Omental fat pad (tissue), 4 donors: ENCODE results near the gene C11orf16. TPM values are rescaled to one million over a fixed set of nuclear protein-coding genes. Genes with fewer than 3 reads are reported as not detected.

Experiments used
- ATAC-seq: fragments of 150-250 bp; one replicate; pipeline ENCODE4 v1.9.1; 2016; ENCODE audit warnings: mild to moderate bottlenecking, moderate library complexity; ENCODE audit not compliant: low FRiP score
- DNase-seq: peaks from one replicate; pipeline ENCODE4 v3.0.0-alpha.2; 2019; ENCODE audit warnings: low spot score
- total RNA-seq, 4 donors: library from RNA; depleted of rRNA; stranded (reverse); fragments of >200 nt; gene quantifications; one replicate each; pipeline ENCODE4 v1.1.0, GENCODE V29; 2016
- TF ChIP-seq, protein P1 (sequence below), 3 donors: fragments of 450-650 bp; IDR thresholded peaks; one replicate each; pipeline ENCODE4 v1.5.1; 2016 to 2017; ENCODE audit warnings: antibody characterized with exemption in 3 of 3, mild to moderate bottlenecking in 3 of 3, moderate library complexity in 2 of 3

The C11orf16 gene
- total RNA-seq, 4 donors from 2014 or later = not detected

GRCh38 chr11:8964324-8965320, 31.9 kb upstream of the C11orf16 start, which contains the start of gene TMEM9B:
Gene TMEM9B, minus strand, starts transcription at chr11:8964442. Its CDS starts 129 bp downstream, at chr11:8964313.
- TF ChIP-seq, protein P1, sequence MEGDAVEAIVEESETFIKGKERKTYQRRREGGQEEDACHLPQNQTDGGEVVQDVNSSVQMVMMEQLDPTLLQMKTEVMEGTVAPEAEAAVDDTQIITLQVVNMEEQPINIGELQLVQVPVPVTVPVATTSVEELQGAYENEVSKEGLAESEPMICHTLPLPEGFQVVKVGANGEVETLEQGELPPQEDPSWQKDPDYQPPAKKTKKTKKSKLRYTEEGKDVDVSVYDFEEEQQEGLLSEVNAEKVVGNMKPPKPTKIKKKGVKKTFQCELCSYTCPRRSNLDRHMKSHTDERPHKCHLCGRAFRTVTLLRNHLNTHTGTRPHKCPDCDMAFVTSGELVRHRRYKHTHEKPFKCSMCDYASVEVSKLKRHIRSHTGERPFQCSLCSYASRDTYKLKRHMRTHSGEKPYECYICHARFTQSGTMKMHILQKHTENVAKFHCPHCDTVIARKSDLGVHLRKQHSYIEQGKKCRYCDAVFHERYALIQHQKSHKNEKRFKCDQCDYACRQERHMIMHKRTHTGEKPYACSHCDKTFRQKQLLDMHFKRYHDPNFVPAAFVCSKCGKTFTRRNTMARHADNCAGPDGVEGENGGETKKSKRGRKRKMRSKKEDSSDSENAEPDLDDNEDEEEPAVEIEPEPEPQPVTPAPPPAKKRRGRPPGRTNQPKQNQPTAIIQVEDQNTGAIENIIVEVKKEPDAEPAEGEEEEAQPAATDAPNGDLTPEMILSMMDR (IDR thresholded peaks at IDR 0.05) = no peak
- ATAC-seq = peak; percentile 93
- DNase-seq = peak; percentile 67

DNA sequence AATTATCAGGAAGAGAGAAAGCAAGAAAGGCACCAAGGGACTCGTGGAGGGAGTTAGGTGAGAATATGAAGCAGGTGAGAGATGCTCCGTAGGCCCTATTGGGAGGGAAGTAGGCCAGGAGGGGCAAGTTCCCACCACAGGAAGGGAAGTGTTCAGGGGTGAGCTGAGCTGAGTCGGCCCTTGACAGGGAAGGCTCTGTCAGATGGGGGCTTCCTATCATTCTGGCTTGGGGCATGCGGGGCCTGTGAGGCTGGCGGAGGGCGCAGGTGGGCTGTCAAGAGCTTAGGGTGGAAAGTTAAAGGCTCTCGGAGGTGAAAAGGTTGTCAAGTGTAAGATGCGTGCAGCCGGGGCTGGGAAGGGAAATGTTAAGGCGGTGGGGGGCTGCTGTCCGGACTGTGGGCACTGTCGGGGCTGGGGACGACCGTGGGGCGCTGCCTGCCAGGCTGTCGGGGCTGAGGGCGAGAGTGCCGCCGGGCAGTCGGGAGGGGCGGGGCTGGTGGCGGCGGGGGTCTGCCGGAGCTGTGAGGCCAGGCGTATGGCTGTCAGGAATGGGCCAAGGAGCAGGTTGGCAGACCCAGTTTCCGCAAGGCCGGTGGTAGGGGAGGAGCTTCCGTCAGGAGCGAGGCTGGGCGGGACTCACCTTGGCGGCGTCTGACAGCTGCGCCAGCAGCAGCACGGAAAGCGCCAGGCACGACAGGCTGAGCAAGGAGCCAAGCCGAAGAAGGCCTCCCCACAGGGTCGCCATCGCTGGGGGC, 31.0 kb upstream of the C11orf16 start:
- ATAC-seq (peak; percentile 79), DNase-seq (peak; percentile 36)
- TF ChIP-seq, protein P1 (IDR thresholded peaks at IDR 0.05) = no peak

DNA sequence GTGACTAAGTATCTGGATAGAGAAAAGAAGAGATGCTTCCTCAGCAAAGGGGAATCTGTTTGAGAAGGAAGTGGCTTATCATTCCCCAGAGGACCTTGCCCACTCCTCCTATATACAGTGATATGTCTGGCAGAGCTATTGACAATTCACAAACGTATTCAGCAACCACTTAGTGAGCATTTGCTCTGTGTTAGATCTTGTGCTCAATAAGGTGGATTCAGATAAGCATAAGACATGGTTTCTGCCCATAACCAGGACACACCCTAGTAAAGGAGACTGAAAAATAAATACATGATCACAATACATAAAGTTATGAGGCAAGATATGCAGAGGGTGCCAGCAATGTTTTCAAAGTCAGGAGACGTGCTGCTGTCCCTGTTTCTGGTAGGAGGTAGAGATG, 30.1 kb upstream of the C11orf16 start:
- DNase-seq (no peak), ATAC-seq (no peak)
- TF ChIP-seq, protein P1 (IDR thresholded peaks at IDR 0.05) = no peak

- TF ChIP-seq, protein P1 (IDR thresholded peaks at IDR 0.05) = no peak
- no peak for DNase-seq
- ATAC-seq = no peak
These were observed 28.7 kb upstream of the C11orf16 start for GRCh38 chr11:8961401-8961800.

GRCh38 chr11:8959546-8960166, 26.9 kb upstream of the C11orf16 start:
- ATAC-seq (no peak), DNase-seq (no peak)
- TF ChIP-seq, protein P1 (IDR thresholded peaks at IDR 0.05) = no peak

GRCh38 chr11:8956860-8957259, 24.1 kb upstream of the C11orf16 start:
- DNase-seq = no peak
- ATAC-seq = no peak
- TF ChIP-seq, protein P1 (IDR thresholded peaks at IDR 0.05) = no peak
